WTC11 (cell line): Measurements from ENCODE around the gene NELL1.

Experiments used
- ATF3 ChIP-seq: sonication (generic); formaldehyde crosslinking; conservative IDR thresholded peaks from 2 replicates; pipeline ENCODE4 v1.8.1; 2022; ENCODE audit warnings: mild to moderate bottlenecking, missing genetic modification reagents
- PRRX2 ChIP-seq: fragments of 250-450 bp; sonication (Bioruptor Pico); IDR thresholded peaks from 2 replicates; pipeline ENCODE4 v1.8.0; 2021; ENCODE audit warnings: mild to moderate bottlenecking
- STAT6 ChIP-seq: sonication (generic); formaldehyde crosslinking; conservative IDR thresholded peaks from 2 replicates; pipeline ENCODE4 v1.8.1; 2023; ENCODE audit warnings: mild to moderate bottlenecking, low read depth, missing genetic modification reagents, moderate library complexity
- USF2 ChIP-seq: sonication (generic); formaldehyde crosslinking; IDR thresholded peaks from 2 replicates; pipeline ENCODE4 v1.8.1; 2023; ENCODE audit warnings: mild to moderate bottlenecking, missing genetic modification reagents, moderate library complexity
- ZNF423 ChIP-seq: fragments of 250-450 bp; sonication (Bioruptor Pico); IDR thresholded peaks from 2 replicates; pipeline ENCODE4 v2.1.2; 2022; ENCODE audit warnings: mild to moderate bottlenecking, moderate library complexity
- TF ChIP-seq, protein P1 (sequence below): fragments of 200-600 bp; IDR thresholded peaks from 2 replicates; pipeline ENCODE4 v1.8.0; 2022; ENCODE audit warnings: antibody characterized with exemption

DNA sequence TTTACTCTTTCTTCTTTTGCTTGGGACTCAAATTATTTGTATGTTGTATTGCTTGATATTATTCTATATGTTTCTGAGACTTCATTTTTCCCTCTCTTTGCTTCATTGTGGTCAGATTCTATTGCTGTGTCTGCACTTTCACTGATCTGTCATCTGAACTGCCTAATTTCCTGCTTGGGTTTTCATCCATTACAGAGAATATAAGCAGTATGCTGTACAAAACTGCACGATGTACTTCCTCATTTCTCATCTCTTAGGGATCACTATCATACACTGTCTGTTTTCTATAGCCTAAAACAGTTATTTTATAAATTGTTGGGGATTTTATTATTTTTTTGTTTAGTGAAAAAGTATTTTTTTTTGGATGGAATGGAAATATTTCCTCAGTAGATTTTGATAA, 786.8 kb downstream of the NELL1 start:
- TF ChIP-seq PRRX2: no peak
- no peak for TF ChIP-seq ZNF423 (CRISPR knock-in tag)
- TF ChIP-seq STAT6: no peak
- TF ChIP-seq, protein P1, sequence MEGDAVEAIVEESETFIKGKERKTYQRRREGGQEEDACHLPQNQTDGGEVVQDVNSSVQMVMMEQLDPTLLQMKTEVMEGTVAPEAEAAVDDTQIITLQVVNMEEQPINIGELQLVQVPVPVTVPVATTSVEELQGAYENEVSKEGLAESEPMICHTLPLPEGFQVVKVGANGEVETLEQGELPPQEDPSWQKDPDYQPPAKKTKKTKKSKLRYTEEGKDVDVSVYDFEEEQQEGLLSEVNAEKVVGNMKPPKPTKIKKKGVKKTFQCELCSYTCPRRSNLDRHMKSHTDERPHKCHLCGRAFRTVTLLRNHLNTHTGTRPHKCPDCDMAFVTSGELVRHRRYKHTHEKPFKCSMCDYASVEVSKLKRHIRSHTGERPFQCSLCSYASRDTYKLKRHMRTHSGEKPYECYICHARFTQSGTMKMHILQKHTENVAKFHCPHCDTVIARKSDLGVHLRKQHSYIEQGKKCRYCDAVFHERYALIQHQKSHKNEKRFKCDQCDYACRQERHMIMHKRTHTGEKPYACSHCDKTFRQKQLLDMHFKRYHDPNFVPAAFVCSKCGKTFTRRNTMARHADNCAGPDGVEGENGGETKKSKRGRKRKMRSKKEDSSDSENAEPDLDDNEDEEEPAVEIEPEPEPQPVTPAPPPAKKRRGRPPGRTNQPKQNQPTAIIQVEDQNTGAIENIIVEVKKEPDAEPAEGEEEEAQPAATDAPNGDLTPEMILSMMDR: no peak
- no peak for TF ChIP-seq ATF3 (CRISPR knock-in tag)
- TF ChIP-seq USF2: no peak
